ENCODE measurements around the gene LEFTY1.
A peak's percentile ranks its signal among the peaks of the same experiment; 100 is the strongest.

Gene LEFTY1

DNA sequence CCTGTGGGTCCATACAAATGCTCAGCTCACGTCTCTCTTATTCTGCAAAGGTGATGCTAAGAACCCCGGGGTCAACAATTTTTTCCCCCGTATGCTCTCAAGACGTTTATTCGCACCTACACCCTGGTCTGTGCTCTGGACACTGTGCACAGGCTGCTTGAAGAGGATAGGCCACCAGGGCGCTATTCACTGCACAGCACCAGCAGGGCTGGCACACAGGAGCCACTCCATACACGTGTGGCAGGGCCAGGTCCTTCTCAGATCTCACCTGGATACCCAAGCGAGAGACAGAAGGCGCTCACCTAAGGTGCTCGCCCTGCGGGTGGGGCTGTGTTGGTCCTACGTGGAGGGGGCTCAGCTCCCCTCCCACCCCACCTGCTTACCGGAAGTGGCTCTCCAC lies 23.4 kb downstream of the LEFTY1 start:
- no peaks in the 10 kb centered on the region for H4K20me1 ChIP-seq
- peak overlapping the region; percentile 50 for H3K4me3 ChIP-seq
- H3K4me2 ChIP-seq, result peak overlapping the region; percentile 86
- H3K36me3 ChIP-seq, result peaks cover 90% of the 10 kb centered on the region
- H3K27me3 ChIP-seq, result no peaks in the 10 kb centered on the region
- TF ChIP-seq Cebpa-rat (IDR thresholded peaks at IDR 0.05), result no peak
- peak overlapping the region; percentile 47; the same call in 1 of the 2 replicates for H3K9ac ChIP-seq
- peak overlapping the region; percentile 78 for H3K27ac ChIP-seq
- H3K9me3 ChIP-seq, result no peaks in the 10 kb centered on the region
- H3K4me1 ChIP-seq, result peaks cover 86% of the 10 kb centered on the region

DNA sequence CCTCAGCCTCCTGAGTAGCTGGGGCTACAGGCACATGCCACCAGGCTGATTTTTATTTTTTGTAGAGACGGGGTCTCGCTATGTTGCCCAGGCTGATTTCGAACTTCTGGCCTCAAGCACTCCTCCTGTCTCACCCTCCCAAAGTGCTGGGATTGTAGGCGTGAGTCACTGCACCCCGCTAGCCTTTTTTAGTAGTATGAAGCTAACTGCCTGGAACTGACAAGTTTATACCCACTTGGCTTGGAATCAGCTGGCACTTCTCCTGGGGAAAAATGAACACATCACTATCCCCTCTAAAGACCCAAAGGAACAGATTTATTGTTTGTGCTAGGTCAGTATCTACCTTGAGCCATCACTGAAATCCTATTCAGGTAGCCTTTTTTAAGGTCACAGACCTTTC lies 25.8 kb downstream of the LEFTY1 start:
- H4K20me1 ChIP-seq, result no peaks in the 10 kb centered on the region
- peaks cover 69% of the 10 kb centered on the region for H3K4me1 ChIP-seq
- H3K4me2 ChIP-seq, result peak overlapping the region; percentile 33
- H3K9me3 ChIP-seq, result no peaks in the 10 kb centered on the region
- H3K27ac ChIP-seq, result 0 out of 2 replicates have a peak overlapping the region, but pooled peaks have one; percentile 35
- H3K4me3 ChIP-seq, result no peak overlapping the region
- peaks cover 89% of the 10 kb centered on the region for H3K36me3 ChIP-seq
- H3K27me3 ChIP-seq, result no peaks in the 10 kb centered on the region
- TF ChIP-seq Cebpa-rat (IDR thresholded peaks at IDR 0.05), result no peak
- H3K9ac ChIP-seq, result no peak overlapping the region

DNA sequence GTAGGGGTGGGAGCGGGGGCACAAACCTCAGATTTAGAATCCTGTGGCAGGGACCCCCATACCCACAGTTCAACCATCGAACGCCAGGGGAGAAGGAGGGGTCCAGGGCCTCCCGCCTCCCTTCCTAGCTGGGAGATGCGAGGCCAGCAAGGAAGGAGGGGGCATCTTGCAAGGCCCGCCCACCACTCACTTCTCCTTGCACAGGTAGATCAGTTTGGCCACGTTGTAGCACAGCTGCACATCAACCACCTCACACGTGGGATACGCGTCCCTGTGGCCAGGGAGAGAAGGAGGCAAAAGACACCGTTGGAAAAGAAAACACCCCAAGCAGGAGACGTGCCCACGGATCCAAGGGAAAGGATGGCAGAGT lies 26.4 kb downstream of the LEFTY1 start:
- H3K27me3 ChIP-seq, result no peaks in the 10 kb centered on the region
- H3K9ac ChIP-seq, result no peak overlapping the region
- 0 out of 2 replicates have a peak overlapping the region, but pooled peaks have one; percentile 33 for H3K4me2 ChIP-seq
- H3K27ac ChIP-seq, result peak overlapping the region; percentile 37; the same call in 1 of the 2 replicates
- H3K9me3 ChIP-seq, result no peaks in the 10 kb centered on the region
- peaks cover 69% of the 10 kb centered on the region for H3K4me1 ChIP-seq
- no peak for TF ChIP-seq Cebpa-rat (IDR thresholded peaks at IDR 0.05)
- H3K36me3 ChIP-seq, result peaks cover 87% of the 10 kb centered on the region
- no peaks in the 10 kb centered on the region for H4K20me1 ChIP-seq
- H3K4me3 ChIP-seq, result no peak overlapping the region

DNA sequence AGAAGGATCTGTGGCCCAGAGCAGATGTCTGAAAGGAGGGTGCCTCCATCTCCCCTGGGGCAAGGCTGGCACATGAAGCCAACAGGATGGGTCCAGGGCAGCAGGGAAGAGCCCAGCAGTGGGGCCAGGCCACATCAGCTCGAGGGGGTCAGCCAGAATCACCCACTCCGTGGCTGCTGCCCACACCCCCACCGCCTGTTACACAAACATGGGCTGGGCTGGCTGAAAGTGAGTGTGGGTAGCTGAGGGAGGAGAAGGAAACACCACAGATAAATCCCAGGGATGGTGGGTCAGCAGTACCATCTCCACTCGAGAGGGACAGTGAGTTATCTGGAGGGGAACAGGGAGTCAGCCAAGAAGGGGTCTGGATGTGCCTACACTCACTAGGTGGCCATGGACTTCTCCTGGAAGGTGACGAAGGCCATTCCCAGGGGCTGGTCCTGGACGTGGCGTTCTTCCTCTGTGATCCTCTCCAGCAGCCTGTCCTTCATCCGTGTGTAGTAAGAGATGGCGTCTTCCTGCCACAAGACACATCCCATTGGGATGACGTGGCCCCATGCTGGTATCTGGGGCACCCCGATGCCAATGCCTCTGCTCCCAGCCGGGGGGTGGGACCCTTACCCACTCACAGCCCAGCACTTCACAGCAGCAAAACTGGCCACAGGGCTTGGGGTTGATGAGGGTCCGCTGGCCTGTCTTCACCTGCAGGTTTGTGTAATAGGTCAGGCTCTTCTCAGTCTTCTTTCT lies 26.9 kb downstream of the LEFTY1 start:
- no peaks in the 10 kb centered on the region for H3K9me3 ChIP-seq
- no peak for TF ChIP-seq Cebpa-rat (IDR thresholded peaks at IDR 0.05)
- no peak overlapping the region; the same call in 1 of the 2 replicates for H3K4me2 ChIP-seq
- H4K20me1 ChIP-seq, result no peaks in the 10 kb centered on the region
- peaks cover 86% of the 10 kb centered on the region for H3K36me3 ChIP-seq
- no peaks in the 10 kb centered on the region for H3K27me3 ChIP-seq
- no peak overlapping the region for H3K9ac ChIP-seq
- no peak overlapping the region for H3K4me3 ChIP-seq
- H3K4me1 ChIP-seq, result peaks cover 69% of the 10 kb centered on the region
- H3K27ac ChIP-seq, result peak overlapping the region; percentile 37; the same call in 1 of the 2 replicates

DNA sequence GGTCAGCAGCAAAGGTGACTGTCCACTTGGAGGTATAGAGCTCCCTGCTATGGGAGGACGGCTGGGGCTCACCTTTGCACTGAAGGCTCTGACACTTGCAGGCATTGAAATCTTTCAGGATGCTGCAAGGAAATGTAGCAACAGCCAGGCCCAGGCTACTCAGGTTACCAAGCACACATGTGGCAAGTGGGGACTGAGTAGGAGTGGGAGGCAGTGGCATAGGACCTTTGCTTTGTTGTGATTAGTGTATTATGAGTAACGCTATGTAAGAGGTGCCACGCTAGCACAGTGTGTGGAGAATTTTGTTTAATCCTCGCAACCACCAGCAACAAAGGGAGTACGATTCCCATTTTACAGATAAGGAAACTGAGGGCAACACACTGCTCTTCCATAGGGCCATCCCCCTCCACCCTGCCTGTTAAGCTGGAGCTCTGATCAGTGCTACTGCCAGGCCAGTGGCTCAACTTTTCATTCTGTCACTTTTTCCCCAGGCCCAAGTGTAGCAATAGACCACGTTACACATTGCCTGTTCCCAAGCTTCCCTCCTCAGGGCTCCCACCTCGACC lies 28.0 kb downstream of the LEFTY1 start:
- Histone ChIP-seq H3K4me1 (peaks cover 69% of the 10 kb centered on the region), H3K4me3 (no peak overlapping the region), H4K20me1 (no peaks in the 10 kb centered on the region), H3K9ac (no peak overlapping the region), H3K36me3 (peaks cover 89% of the 10 kb centered on the region), H3K4me2 (no peak overlapping the region), H3K9me3 (no peaks in the 10 kb centered on the region), H3K27ac (peak overlapping the region; percentile 37; the same call in 1 of the 2 replicates), H3K27me3 (no peaks in the 10 kb centered on the region)
- no peak for TF ChIP-seq Cebpa-rat (IDR thresholded peaks at IDR 0.05)

GRCh38 chr1:225860107-225860506 lies 28.8 kb downstream of the LEFTY1 start:
- Histone ChIP-seq H3K9ac (no peak overlapping the region), H3K4me2 (no peak overlapping the region), H3K4me1 (peaks cover 69% of the 10 kb centered on the region), H3K9me3 (no peaks in the 10 kb centered on the region), H4K20me1 (no peaks in the 10 kb centered on the region), H3K4me3 (no peak overlapping the region), H3K27ac (no peak overlapping the region), H3K36me3 (peaks cover 81% of the 10 kb centered on the region), H3K27me3 (no peaks in the 10 kb centered on the region)
- TF ChIP-seq Cebpa-rat (IDR thresholded peaks at IDR 0.05), result no peak

DNA sequence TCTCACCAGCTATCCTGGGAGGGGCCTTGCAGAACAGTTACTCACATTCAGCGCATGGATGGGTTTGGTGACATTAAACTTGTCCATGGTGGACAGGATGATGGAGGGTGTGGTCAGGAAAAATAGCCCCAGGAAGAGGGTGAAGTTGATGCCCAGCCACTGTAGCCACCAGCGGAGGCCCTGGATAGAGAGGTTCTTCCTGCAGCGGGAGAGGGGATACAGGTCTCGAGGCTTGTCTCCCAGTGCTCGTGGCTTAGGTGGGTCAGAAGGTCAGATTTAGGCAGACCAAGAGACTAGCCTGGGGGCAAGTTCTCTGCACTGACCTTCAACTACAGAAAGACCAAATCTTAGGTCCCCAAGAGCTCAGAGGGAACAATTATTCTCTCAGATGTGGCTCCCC lies 29.8 kb downstream of the LEFTY1 start:
- no peaks in the 10 kb centered on the region for H3K9me3 ChIP-seq
- no peaks in the 10 kb centered on the region for H3K27me3 ChIP-seq
- peaks cover 82% of the 10 kb centered on the region for H3K36me3 ChIP-seq
- H3K4me3 ChIP-seq, result no peak overlapping the region
- H3K4me1 ChIP-seq, result peaks cover 69% of the 10 kb centered on the region
- H3K27ac ChIP-seq, result no peak overlapping the region
- H4K20me1 ChIP-seq, result no peaks in the 10 kb centered on the region
- H3K9ac ChIP-seq, result no peak overlapping the region
- H3K4me2 ChIP-seq, result no peak overlapping the region
- TF ChIP-seq Cebpa-rat (IDR thresholded peaks at IDR 0.05), result no peak

- Histone ChIP-seq H4K20me1 (no peaks in the 10 kb centered on the region), H3K27me3 (no peaks in the 10 kb centered on the region), H3K4me1 (peaks cover 69% of the 10 kb centered on the region), H3K36me3 (peaks cover 81% of the 10 kb centered on the region), H3K9me3 (no peaks in the 10 kb centered on the region), H3K4me2 (peak overlapping the region; percentile 89), H3K27ac (peak overlapping the region; percentile 85), H3K9ac (0 out of 2 replicates have a peak overlapping the region, but pooled peaks have one; percentile 72), H3K4me3 (0 out of 2 replicates have a peak overlapping the region, but pooled peaks have one; percentile 52)
- TF ChIP-seq Cebpa-rat (IDR thresholded peaks at IDR 0.05), result no peak
Observed at GRCh38 chr1:225857256-225857655, 31.7 kb downstream of the LEFTY1 start.

GRCh38 chr1:225855503-225856300 lies 33.2 kb downstream of the LEFTY1 start:
- no peaks in the 10 kb centered on the region for H3K27me3 ChIP-seq
- H3K4me2 ChIP-seq, result peak overlapping the region; percentile 89
- H3K36me3 ChIP-seq, result peaks cover 72% of the 10 kb centered on the region
- H3K9me3 ChIP-seq, result peaks cover 5% of the 10 kb centered on the region
- peaks cover 74% of the 10 kb centered on the region for H3K4me1 ChIP-seq
- no peak for TF ChIP-seq Cebpa-rat (IDR thresholded peaks at IDR 0.05)
- H3K9ac ChIP-seq, result peak overlapping the region; percentile 72
- H4K20me1 ChIP-seq, result no peaks in the 10 kb centered on the region
- H3K4me3 ChIP-seq, result peak overlapping the region; percentile 52
- peak overlapping the region; percentile 85 for H3K27ac ChIP-seq

Measured in BLaER1 (cell line).